ENCODE data around the gene GSTT2. TPM values are rescaled to one million over a fixed set of nuclear protein-coding genes. Genes with fewer than 3 reads are reported as not detected.

Gene GSTT2
- total RNA-seq, 4 donors from 2014 or later = 0.39 to 0.66 TPM; not detected in 2

- H3K4me1 ChIP-seq = peaks cover 0 to 24% (median 4%) of the 10 kb centered on the region in 4 donors
- 90 to 100% methylated on average over 1 of the region's 1 CpG for WGBS, 2 donors
- H3K36me3 ChIP-seq = peaks cover 0 to 9% (median 0%) of the 10 kb centered on the region in 3 donors
- H3K4me3 ChIP-seq = no peak overlapping the region
- no peak overlapping the region for H3K27ac ChIP-seq
- no peak for TF ChIP-seq EP300 (IDR thresholded peaks at IDR 0.05)
- no peak for TF ChIP-seq CTCF (IDR thresholded peaks at IDR 0.05)
- no peak for TF ChIP-seq POLR2A (IDR thresholded peaks at IDR 0.05)
- no peak for DNase-seq (ENCODE audit: low spot score in 2 of 2)
- H3K9me3 ChIP-seq = peaks cover 0 to 3% (median 0%) of the 10 kb centered on the region in 4 donors
- H3K27me3 ChIP-seq = no peaks in the 10 kb centered on the region
Observed at GRCh38 chr22:24016156-24016555, 36.2 kb downstream of the GSTT2 start.

GRCh38 chr22:24021304-24021703, 41.4 kb downstream of the GSTT2 start:
- no peaks in the 10 kb centered on the region for H3K4me1 ChIP-seq
- TF ChIP-seq EP300 (IDR thresholded peaks at IDR 0.05) (no peak), POLR2A (IDR thresholded peaks at IDR 0.05) (no peak), CTCF (IDR thresholded peaks at IDR 0.05) (no peak)
- no peaks in the 10 kb centered on the region for H3K27me3 ChIP-seq
- no peak for DNase-seq (ENCODE audit: low spot score in 2 of 2)
- 98% methylated on average over 3 of the region's 3 CpGs for WGBS, 2 donors
- peaks cover 0 to 21% (median 0%) of the 10 kb centered on the region in 3 donors for H3K36me3 ChIP-seq
- no peak overlapping the region for H3K27ac ChIP-seq
- H3K9me3 ChIP-seq = peaks cover 0 to 9% (median 2%) of the 10 kb centered on the region in 4 donors
- no peak overlapping the region for H3K4me3 ChIP-seq

GRCh38 chr22:24023204-24023789, 43.4 kb downstream of the GSTT2 start:
- H3K27ac ChIP-seq = no peak overlapping the region
- TF ChIP-seq CTCF (IDR thresholded peaks at IDR 0.05) = no peak
- TF ChIP-seq POLR2A (IDR thresholded peaks at IDR 0.05) = no peak
- TF ChIP-seq EP300 (IDR thresholded peaks at IDR 0.05) = no peak

GRCh38 chr22:24024354-24024753, 44.4 kb downstream of the GSTT2 start:
- Histone ChIP-seq H3K4me3 (no peak overlapping the region), H3K27me3 (no peaks in the 10 kb centered on the region)
- WGBS, 2 donors = 96 to 98% methylated on average over 3 of the region's 3 CpGs

More at GRCh38 chr22:24023204-24023789, 43.4 kb downstream of the GSTT2 start:
- H3K4me1 ChIP-seq = no peaks in the 10 kb centered on the region
- no peak overlapping the region for H3K4me3 ChIP-seq
- H3K27me3 ChIP-seq = no peaks in the 10 kb centered on the region
- peaks cover 0 to 9% (median 0%) of the 10 kb centered on the region in 4 donors for H3K9me3 ChIP-seq
- peaks cover 0 to 12% (median 0%) of the 10 kb centered on the region in 3 donors for H3K36me3 ChIP-seq
- no peak for DNase-seq (ENCODE audit: low spot score in 2 of 2)

More at GRCh38 chr22:24024354-24024753, 44.4 kb downstream of the GSTT2 start:
- Histone ChIP-seq H3K4me1 (no peaks in the 10 kb centered on the region), H3K9me3 (peaks cover 0 to 9% (median 0%) of the 10 kb centered on the region in 4 donors), H3K27ac (no peak overlapping the region), H3K36me3 (peaks cover 0 to 12% (median 0%) of the 10 kb centered on the region in 3 donors)
- DNase-seq (ENCODE audit: low spot score in 2 of 2) = no peak
- no peak for TF ChIP-seq EP300 (IDR thresholded peaks at IDR 0.05)
- TF ChIP-seq POLR2A (IDR thresholded peaks at IDR 0.05) = no peak
- no peak for TF ChIP-seq CTCF (IDR thresholded peaks at IDR 0.05)
